Thyroid gland (tissue), 4 donors: ENCODE results near the gene GUF1. TPM values are rescaled to one million over a fixed set of nuclear protein-coding genes. Genes with fewer than 3 reads are reported as not detected.

ENCODE experiments used
- DNase-seq, 2 donors: peaks; one replicate each; pipeline ENCODE4 v3.0.0-alpha.2; 2019
- H3K27ac ChIP-seq, 3 donors: fragments of 200-600 bp; sonication (generic); 1 replicate in 2 of 3; 2 replicates in 1 of 3; pipeline ENCODE4 v1.5.1; 2016 to 2019; ENCODE audit warnings: mild to moderate bottlenecking in 1 of 3, moderate library complexity in 1 of 3
- H3K27me3 ChIP-seq: fragments of 200-600 bp; sonication (generic); one replicate; pipeline ENCODE4 v1.5.1; 2019
- H3K36me3 ChIP-seq, 2 donors: fragments of 200-600 bp; sonication (generic); one replicate each; pipeline ENCODE4 v1.5.1; 2016 to 2019
- H3K4me1 ChIP-seq, 2 donors: fragments of 200-600 bp; sonication (generic); one replicate each; pipeline ENCODE4 v1.5.1; 2017 to 2019
- H3K4me3 ChIP-seq, 3 donors: fragments of 200-600 bp; sonication (generic); replicated peaks in 1 of 3; 1 replicate in 2 of 3; 2 replicates in 1 of 3; pipeline ENCODE4 v1.5.1; 2016; ENCODE audit warnings: mild to moderate bottlenecking in 1 of 3
- H3K9me3 ChIP-seq: fragments of 200-600 bp; sonication (generic); one replicate; pipeline ENCODE4 v1.5.1; 2017
- POLR2A ChIP-seq, 2 donors: fragments of 450-650 bp; IDR thresholded peaks; one replicate each; pipeline ENCODE4 v1.6.1; 2017; ENCODE audit warnings: antibody characterized with exemption in 2 of 2, mild to moderate bottlenecking in 2 of 2, moderate library complexity in 1 of 2
- WGBS, 2 donors: methylation state at CpG; one replicate each; pipeline ENCODE4 v1.1.5; 2017; 5-methylcytosine and 5-hydroxymethylcytosine counted together
- intact Hi-C: fragments of 100-400 bp; cut with DNase I; formaldehyde crosslinking; loops from one replicate; pipeline ENCODE4 v1.15.1; 2023
- total RNA-seq, 4 donors: library from RNA; depleted of rRNA; stranded (reverse); fragments of >200 nt; gene quantifications; one replicate each; pipeline ENCODE4 v1.2.3, GENCODE V29; 2016
- TF ChIP-seq, protein P1 (sequence below), 6 experiments: fragments of 200-600 bp in 3 of 6; fragments of 450-650 bp in 3 of 6; sonication (generic) in 3 of 6; IDR thresholded peaks; one replicate each; pipeline ENCODE4 v1.5.1; 2016 to 2019; ENCODE audit warnings: antibody characterized with exemption in 6 of 6, mild to moderate bottlenecking in 2 of 6, inconsistent platforms in 1 of 6, moderate library complexity in 1 of 6

The GUF1 gene
- total RNA-seq, 4 donors from 2014 or later = 20.8 to 33.7 (median 27.3) TPM

DNA sequence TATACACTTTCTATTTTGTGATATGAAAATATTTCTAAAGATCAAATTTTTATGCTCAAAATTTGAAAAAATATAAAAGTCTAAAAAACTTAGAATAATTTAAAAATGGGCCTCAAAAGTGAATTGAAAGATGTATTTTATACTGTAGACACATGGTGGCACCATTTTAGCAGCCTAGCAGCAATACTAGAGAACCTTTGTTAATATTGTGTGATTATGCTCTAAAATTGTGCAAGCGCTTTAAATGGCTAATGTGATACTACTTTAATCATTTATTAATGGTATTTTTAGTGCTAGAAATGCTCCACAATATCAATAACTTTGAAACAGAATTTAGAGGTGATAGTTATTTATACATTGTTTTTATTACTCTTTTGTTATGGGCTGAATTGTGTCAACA, 3.7 kb upstream of the GUF1 start:
- Histone ChIP-seq H3K4me1 (peaks cover 9 to 13% of the 10 kb centered on the region in 2 donors), H3K27me3 (no peaks in the 10 kb centered on the region), H3K4me3 (no peak overlapping the region), H3K27ac (no peak overlapping the region), H3K36me3 (no peaks in the 10 kb centered on the region), H3K9me3 (no peaks in the 10 kb centered on the region)
- 87 to 93% methylated on average over 1 of the region's 1 CpG for WGBS, 2 donors
- DNase-seq = no peak
- TF ChIP-seq, protein P1, sequence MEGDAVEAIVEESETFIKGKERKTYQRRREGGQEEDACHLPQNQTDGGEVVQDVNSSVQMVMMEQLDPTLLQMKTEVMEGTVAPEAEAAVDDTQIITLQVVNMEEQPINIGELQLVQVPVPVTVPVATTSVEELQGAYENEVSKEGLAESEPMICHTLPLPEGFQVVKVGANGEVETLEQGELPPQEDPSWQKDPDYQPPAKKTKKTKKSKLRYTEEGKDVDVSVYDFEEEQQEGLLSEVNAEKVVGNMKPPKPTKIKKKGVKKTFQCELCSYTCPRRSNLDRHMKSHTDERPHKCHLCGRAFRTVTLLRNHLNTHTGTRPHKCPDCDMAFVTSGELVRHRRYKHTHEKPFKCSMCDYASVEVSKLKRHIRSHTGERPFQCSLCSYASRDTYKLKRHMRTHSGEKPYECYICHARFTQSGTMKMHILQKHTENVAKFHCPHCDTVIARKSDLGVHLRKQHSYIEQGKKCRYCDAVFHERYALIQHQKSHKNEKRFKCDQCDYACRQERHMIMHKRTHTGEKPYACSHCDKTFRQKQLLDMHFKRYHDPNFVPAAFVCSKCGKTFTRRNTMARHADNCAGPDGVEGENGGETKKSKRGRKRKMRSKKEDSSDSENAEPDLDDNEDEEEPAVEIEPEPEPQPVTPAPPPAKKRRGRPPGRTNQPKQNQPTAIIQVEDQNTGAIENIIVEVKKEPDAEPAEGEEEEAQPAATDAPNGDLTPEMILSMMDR (IDR thresholded peaks at IDR 0.05) = no peak
- TF ChIP-seq POLR2A (IDR thresholded peaks at IDR 0.05) = no peak
- intact Hi-C loops = no loop called here

DNA sequence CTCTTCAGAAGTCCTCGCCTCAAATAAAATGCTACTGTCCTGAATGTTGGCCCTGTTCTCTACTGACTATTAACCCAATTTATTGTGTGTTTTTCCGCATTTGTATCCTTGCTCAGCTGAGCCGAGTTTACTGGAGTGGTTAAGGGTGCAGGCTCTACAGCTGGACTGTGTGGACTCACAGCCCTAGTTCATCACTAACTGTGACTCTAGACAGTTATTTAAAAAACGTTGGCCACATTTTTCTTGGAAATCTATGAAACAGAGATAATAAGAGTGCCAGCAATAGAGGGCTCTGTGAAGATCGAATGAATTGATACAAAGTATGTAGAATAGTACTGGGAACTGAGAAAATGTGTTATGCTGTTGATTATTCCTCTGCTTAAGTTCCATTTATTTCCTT, 2.9 kb upstream of the GUF1 start:
- 63 to 75% methylated on average over 5 of the region's 5 CpGs for WGBS, 2 donors
- Histone ChIP-seq H3K36me3 (no peaks in the 10 kb centered on the region), H3K4me1 (peaks cover 16 to 21% of the 10 kb centered on the region in 2 donors), H3K9me3 (no peaks in the 10 kb centered on the region), H3K4me3 (no peak overlapping the region), H3K27ac (no peak overlapping the region), H3K27me3 (no peaks in the 10 kb centered on the region)
- intact Hi-C loops = no loop called here
- DNase-seq = no peak
- TF ChIP-seq POLR2A (IDR thresholded peaks at IDR 0.05) = no peak
- TF ChIP-seq, protein P1 (IDR thresholded peaks at IDR 0.05) = no peak

DNA sequence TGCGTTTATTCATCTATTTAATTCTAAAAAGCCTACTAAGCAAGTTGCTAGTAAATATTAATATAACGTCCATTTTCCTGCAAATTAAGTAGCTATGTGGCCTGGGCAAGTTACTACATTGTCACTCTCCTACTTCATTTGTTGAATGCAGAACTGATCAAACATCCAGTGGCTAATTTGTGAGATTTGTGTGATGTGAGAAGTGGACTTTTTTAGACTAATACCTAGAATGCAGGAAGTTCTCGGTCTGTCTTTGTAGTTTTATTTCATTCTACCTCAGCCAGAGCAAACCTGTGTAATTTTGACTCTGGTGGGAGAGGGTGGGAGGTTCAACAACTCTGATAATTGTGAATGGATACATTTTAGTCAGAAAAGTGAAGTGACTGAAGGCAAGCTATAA, 840 bp downstream of the GUF1 start:
- TF ChIP-seq, protein P1 (IDR thresholded peaks at IDR 0.05) = no peak
- TF ChIP-seq POLR2A (IDR thresholded peaks at IDR 0.05) = no peak
- Histone ChIP-seq H3K27ac (peak overlapping the region in 2 of 3 donors; percentile 93 to 94), H3K4me1 (peaks cover 19 to 25% of the 10 kb centered on the region in 2 donors), H3K4me3 (peak overlapping the region; percentile 68 to 84 (median 76)), H3K36me3 (peaks cover 0 to 6% of the 10 kb centered on the region in 2 donors), H3K9me3 (no peaks in the 10 kb centered on the region), H3K27me3 (no peaks in the 10 kb centered on the region)
- WGBS, 2 donors = 4 to 6% methylated on average over 3 of the region's 3 CpGs
- no peak for DNase-seq
- intact Hi-C loops = no loop called here

DNA sequence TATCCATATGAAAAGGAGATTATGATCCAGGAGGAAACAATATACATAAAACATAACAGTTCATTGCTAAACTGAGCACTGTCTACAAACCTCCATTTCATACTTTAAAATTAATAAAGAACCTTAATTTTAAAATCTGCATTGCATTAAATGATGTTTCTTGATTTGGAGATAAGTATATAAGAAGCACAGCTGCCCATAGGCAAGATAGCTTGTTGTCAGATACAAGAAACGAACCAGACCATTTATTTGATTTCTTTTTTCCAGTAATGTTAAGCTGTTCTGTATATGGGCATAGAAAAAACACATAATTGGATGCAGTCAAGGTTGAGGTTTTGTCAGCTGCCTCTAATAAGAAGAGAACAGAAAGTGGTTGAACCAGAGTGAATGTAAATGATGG, 6.4 kb downstream of the GUF1 start:
- intact Hi-C loops = no loop called here
- Histone ChIP-seq H3K36me3 (peaks cover 6 to 18% of the 10 kb centered on the region in 2 donors), H3K4me3 (no peak overlapping the region), H3K4me1 (peaks cover 10% of the 10 kb centered on the region in 2 donors), H3K27ac (no peak overlapping the region), H3K27me3 (no peaks in the 10 kb centered on the region), H3K9me3 (no peaks in the 10 kb centered on the region)
- TF ChIP-seq, protein P1 (IDR thresholded peaks at IDR 0.05) = no peak
- TF ChIP-seq POLR2A (IDR thresholded peaks at IDR 0.05) = no peak
- no peak for DNase-seq
- WGBS, 2 donors = 91 to 93% methylated on average over 1 of the region's 1 CpG

DNA sequence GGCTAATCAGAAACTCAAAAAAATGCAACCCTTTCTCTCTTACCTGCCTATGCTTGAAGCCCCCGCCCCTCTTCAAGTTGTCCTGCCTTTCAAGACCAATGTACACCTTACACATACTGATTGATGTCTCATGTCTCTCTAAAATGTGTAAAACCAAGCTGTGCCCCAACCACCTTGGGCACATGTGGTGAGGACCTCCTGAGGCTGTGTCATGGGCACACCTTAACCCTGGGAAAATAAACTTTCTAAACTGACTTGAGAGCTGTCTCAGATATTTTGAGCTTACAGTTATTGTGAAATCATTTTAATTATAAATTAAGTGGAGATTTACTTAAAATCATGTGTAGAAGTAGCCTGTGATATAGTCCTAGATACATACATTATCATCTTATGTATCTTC, 22.2 kb downstream of the GUF1 start:
- Histone ChIP-seq H3K4me3 (no peak overlapping the region), H3K27ac (no peak overlapping the region), H3K4me1 (no peaks in the 10 kb centered on the region), H3K9me3 (no peaks in the 10 kb centered on the region), H3K27me3 (no peaks in the 10 kb centered on the region), H3K36me3 (peaks cover 27 to 44% of the 10 kb centered on the region in 2 donors)
- TF ChIP-seq, protein P1 (IDR thresholded peaks at IDR 0.05) = no peak
- no peak for TF ChIP-seq POLR2A (IDR thresholded peaks at IDR 0.05)
- intact Hi-C loops = no loop called here
- 91 to 100% methylated on average over 1 of the region's 1 CpG for WGBS, 2 donors
- no peak for DNase-seq
